Neural progenitor cell (in vitro differentiated cells): Measurements from ENCODE around the gene PLIN5. TPM values are rescaled to one million over a fixed set of nuclear protein-coding genes. Genes with fewer than 3 reads are reported as not detected.

Experiments
- DNase-seq: peaks from one replicate; pipeline ENCODE4 v3.0.0-alpha.2; 2016; ENCODE audit warnings: low spot score
- H2AFZ ChIP-seq: fragments of 200-600 bp; sonication (generic); replicated peaks from 2 replicates; pipeline ENCODE4 v1.6.1; 2016; ENCODE audit warnings: antibody characterized with exemption
- H3F3A ChIP-seq: fragments of 200-600 bp; sonication (generic); 2 replicates; pipeline ENCODE4 v1.6.1; 2016; ENCODE audit warnings: antibody characterized with exemption, low read depth
- H3K27ac ChIP-seq: fragments of 200-600 bp; sonication (generic); 2 replicates; pipeline ENCODE4 v1.5.1; 2016; ENCODE audit warnings: mild to moderate bottlenecking
- H3K27me3 ChIP-seq: fragments of 200-600 bp; sonication (generic); 2 replicates; pipeline ENCODE4 v1.6.1; 2016; ENCODE audit warnings: mild to moderate bottlenecking, moderate library complexity
- H3K36me3 ChIP-seq: fragments of 200-600 bp; sonication (generic); 2 replicates; pipeline ENCODE4 v1.5.1; 2016
- H3K4me1 ChIP-seq: fragments of 200-600 bp; sonication (generic); 2 replicates; pipeline ENCODE4 v1.6.1; 2016; ENCODE audit warnings: mixed run types
- H3K4me2 ChIP-seq: fragments of 200-600 bp; sonication (generic); 2 replicates; pipeline ENCODE4 v1.6.1; 2016
- H3K4me3 ChIP-seq: fragments of 200-600 bp; sonication (generic); 2 replicates; pipeline ENCODE4 v1.5.1; 2016
- H3K79me2 ChIP-seq: fragments of 200-600 bp; sonication (generic); 2 replicates; pipeline ENCODE4 v1.6.1; 2016; ENCODE audit warnings: low read depth
- H3K9ac ChIP-seq: fragments of 200-600 bp; sonication (generic); 2 replicates; pipeline ENCODE4 v1.6.1; 2016
- H3K9me3 ChIP-seq: fragments of 200-600 bp; sonication (generic); 2 replicates; pipeline ENCODE4 v1.5.1; 2016; ENCODE audit warnings: low read depth
- H4K20me1 ChIP-seq: fragments of 200-600 bp; sonication (generic); 2 replicates; pipeline ENCODE4 v1.6.1; 2016; ENCODE audit warnings: low read depth
- H3K27ac Mint-ChIP-seq: 3 replicates; pipeline ENCODE4 v1.8.0; 2021; ENCODE audit warnings: mixed read lengths
- H3K27me3 Mint-ChIP-seq: 2 replicates; pipeline ENCODE4 v1.8.0; 2022; ENCODE audit warnings: low read depth, mild to moderate bottlenecking, inconsistent platforms, moderate library complexity, mixed read lengths; ENCODE audit not compliant: insufficient read depth
- H3K36me3 Mint-ChIP-seq: 3 replicates; pipeline ENCODE4 v1.8.0; 2021; ENCODE audit warnings: mixed read lengths
- H3K4me1 Mint-ChIP-seq: 3 replicates; pipeline ENCODE4 v1.8.0; 2021; ENCODE audit warnings: mixed read lengths
- H3K4me3 Mint-ChIP-seq: 3 replicates; pipeline ENCODE4 v1.8.0; 2021; ENCODE audit warnings: mild to moderate bottlenecking, moderate library complexity, mixed read lengths
- H3K9me3 Mint-ChIP-seq: 3 replicates; pipeline ENCODE4 v1.8.0; 2020; ENCODE audit warnings: mixed read lengths
- EZH2 ChIP-seq: fragments of 200-600 bp; sonication (generic); IDR thresholded peaks from 2 replicates; pipeline ENCODE4 v1.6.1; 2017; ENCODE audit warnings: antibody characterized with exemption, mild to moderate bottlenecking, moderate library complexity
- EZH2phosphoT487 ChIP-seq: fragments of 200-600 bp; sonication (generic); IDR thresholded peaks from 2 replicates; pipeline ENCODE4 v1.6.1; 2017; ENCODE audit warnings: antibody characterized with exemption
- total RNA-seq: library from RNA; depleted of rRNA; stranded (reverse); fragments of >200 nt; gene quantifications from 2 replicates; pipeline ENCODE4 v1.2.3, GENCODE V29; 2015; ENCODE audit warnings: low replicate concordance
- TF ChIP-seq, protein P1 (sequence below): fragments of 200-600 bp; sonication (generic); IDR thresholded peaks from 2 replicates; pipeline ENCODE4 v1.5.1; 2017; ENCODE audit warnings: antibody characterized with exemption, mild to moderate bottlenecking

The PLIN5 gene
- total RNA-seq, 1 donor from 2014 or later = 1.2 TPM

DNA sequence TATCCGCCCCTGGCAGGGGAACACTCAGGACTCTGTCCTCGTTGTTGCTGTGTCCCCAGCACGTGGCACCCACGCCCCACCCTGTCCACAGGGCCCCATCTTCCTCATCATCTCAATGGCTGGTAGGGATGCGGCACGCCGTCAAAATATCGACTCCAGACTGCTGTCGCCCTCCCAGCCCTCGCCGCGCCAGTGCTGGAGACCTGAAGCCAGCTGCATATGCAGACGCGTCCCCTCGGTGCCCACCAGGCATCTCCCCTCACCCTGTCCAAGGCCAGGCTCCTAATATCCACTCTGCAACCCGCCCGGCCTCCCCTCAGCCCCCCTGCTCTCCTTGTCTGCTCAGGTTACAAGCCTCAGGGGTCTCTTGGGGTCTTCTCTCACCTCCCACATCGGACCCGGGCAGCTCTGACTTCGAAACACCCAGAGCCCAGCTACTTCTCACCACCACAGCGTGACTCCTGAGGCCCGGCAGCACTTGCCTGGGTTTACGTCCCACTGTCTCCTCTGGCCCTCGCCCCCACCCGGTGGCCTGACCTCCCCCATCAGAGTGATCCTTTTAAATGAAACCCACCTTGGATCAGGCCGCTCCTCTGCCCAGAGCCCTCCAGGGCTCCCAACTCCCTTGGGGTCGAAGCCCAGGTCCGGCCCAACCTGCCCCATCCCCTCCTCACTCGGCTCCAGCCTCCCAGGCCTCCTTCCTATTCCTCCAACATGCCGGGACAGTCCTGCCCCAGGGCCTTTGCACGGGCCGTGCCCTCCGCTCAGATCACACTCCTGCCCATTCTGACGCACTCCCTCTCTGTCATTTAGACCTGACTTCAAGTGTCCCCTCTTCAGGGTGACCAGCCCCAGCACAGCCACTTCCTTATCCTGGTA, 29.2 kb downstream of the PLIN5 start:
- Histone ChIP-seq H3K79me2 (no peaks in the 10 kb centered on the region), H3K9me3 (no peaks in the 10 kb centered on the region), H4K20me1 (peaks cover 22% of the 10 kb centered on the region), H3K4me1 (peaks cover 11% of the 10 kb centered on the region), H2AFZ (no peak overlapping the region), H3K27ac (no peak overlapping the region), H3K4me2 (no peak overlapping the region), H3K27me3 (no peaks in the 10 kb centered on the region), H3F3A (no peaks in the 10 kb centered on the region), H3K9ac (no peak overlapping the region), H3K4me3 (no peak overlapping the region), H3K36me3 (no peaks in the 10 kb centered on the region)
- Mint-ChIP-seq H3K9me3 (no peaks in the 10 kb centered on the region), H3K4me3 (peak overlapping the region; percentile 30), H3K27me3 (peaks cover 15% of the 10 kb centered on the region), H3K4me1 (no peaks in the 10 kb centered on the region), H3K36me3 (peaks cover 9% of the 10 kb centered on the region), H3K27ac (peak overlapping the region; percentile 50)
- no peak for DNase-seq
- TF ChIP-seq EZH2 = no peak
- TF ChIP-seq, protein P1, sequence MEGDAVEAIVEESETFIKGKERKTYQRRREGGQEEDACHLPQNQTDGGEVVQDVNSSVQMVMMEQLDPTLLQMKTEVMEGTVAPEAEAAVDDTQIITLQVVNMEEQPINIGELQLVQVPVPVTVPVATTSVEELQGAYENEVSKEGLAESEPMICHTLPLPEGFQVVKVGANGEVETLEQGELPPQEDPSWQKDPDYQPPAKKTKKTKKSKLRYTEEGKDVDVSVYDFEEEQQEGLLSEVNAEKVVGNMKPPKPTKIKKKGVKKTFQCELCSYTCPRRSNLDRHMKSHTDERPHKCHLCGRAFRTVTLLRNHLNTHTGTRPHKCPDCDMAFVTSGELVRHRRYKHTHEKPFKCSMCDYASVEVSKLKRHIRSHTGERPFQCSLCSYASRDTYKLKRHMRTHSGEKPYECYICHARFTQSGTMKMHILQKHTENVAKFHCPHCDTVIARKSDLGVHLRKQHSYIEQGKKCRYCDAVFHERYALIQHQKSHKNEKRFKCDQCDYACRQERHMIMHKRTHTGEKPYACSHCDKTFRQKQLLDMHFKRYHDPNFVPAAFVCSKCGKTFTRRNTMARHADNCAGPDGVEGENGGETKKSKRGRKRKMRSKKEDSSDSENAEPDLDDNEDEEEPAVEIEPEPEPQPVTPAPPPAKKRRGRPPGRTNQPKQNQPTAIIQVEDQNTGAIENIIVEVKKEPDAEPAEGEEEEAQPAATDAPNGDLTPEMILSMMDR = no peak
- TF ChIP-seq EZH2phosphoT487 = no peak

DNA sequence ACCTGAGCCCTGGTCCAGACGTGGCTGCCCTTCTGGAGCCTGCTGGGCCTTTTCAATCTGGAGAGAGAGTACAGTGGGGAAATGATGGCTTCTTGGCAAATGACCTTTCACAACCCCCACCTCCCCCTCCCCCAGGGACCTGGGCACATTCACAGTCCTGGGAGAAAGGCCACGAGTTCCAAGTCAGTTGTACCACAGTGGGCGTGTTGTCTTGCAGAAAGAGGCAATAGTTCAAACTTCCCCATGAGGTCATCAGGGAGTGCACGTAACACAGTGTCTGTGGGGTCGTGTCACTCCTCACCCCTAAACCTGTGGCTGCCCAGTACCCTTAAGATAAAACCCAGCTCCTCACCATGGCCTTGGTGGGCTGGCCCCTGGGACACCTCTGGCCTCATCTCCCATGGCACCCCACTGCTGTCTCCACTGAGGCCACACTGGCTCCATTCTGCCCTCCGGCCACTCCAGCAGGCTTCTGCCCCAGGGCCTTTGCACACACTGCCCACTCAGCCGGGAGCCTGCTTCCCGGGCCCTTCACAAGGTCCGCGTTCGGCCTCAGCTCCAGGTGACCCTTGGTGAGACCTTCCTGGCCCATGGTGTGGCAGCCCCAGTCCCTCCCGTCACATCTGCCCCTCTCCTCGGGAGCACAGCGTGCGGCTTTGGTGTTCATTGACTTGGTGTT, 30.0 kb downstream of the PLIN5 start:
- no peak for DNase-seq
- Histone ChIP-seq H3F3A (no peaks in the 10 kb centered on the region), H3K4me2 (no peak overlapping the region), H4K20me1 (peaks cover 22% of the 10 kb centered on the region), H3K4me1 (peaks cover 11% of the 10 kb centered on the region), H3K9ac (no peak overlapping the region), H3K4me3 (no peak overlapping the region), H2AFZ (no peak overlapping the region), H3K27ac (no peak overlapping the region), H3K36me3 (no peaks in the 10 kb centered on the region), H3K9me3 (no peaks in the 10 kb centered on the region), H3K27me3 (no peaks in the 10 kb centered on the region), H3K79me2 (no peaks in the 10 kb centered on the region)
- Mint-ChIP-seq H3K4me3 (no peak overlapping the region), H3K27ac (no peak overlapping the region), H3K27me3 (peaks cover 15% of the 10 kb centered on the region), H3K9me3 (no peaks in the 10 kb centered on the region), H3K36me3 (peaks cover 9% of the 10 kb centered on the region), H3K4me1 (no peaks in the 10 kb centered on the region)
- TF ChIP-seq, protein P1 = no peak
- TF ChIP-seq EZH2phosphoT487 = no peak
- no peak for TF ChIP-seq EZH2

DNA sequence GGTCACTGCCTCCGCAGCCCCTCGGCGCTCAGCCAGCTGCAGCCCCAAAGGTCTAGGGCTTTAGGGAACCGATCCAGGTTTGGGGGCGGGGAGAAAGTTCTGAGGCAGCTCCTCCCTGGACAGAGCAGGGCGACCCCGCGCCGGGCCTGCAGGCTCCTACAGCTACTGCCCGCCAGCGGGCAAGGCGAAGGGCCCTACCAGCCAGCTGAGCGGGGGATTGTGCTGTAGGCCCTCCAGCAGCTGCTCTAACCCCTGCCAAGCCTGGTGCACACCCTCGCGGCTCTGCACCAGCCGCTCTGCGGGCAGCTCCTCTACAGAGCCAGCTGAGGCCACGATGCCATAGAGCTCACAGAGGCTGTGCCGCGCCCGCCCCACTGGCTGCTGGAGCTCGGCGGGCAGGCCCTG, 30.7 kb downstream of the PLIN5 start:
- peaks cover 11% of the 10 kb centered on the region for H3K4me1 ChIP-seq
- H3K27ac Mint-ChIP-seq = no peak overlapping the region
- H3K27me3 ChIP-seq = no peaks in the 10 kb centered on the region
- no peak overlapping the region for H3K4me2 ChIP-seq
- H3K4me3 Mint-ChIP-seq = no peak overlapping the region
- H3K36me3 ChIP-seq = no peaks in the 10 kb centered on the region
- H3K79me2 ChIP-seq = no peaks in the 10 kb centered on the region
- H3K9me3 ChIP-seq = no peaks in the 10 kb centered on the region
- peaks cover 22% of the 10 kb centered on the region for H4K20me1 ChIP-seq
- peaks cover 9% of the 10 kb centered on the region for H3K36me3 Mint-ChIP-seq
- no peak overlapping the region for H3K9ac ChIP-seq
- DNase-seq = no peak
- H3F3A ChIP-seq = no peaks in the 10 kb centered on the region
- no peak overlapping the region for H3K4me3 ChIP-seq
- H3K9me3 Mint-ChIP-seq = no peaks in the 10 kb centered on the region
- H2AFZ ChIP-seq = no peak overlapping the region
- TF ChIP-seq, protein P1 = no peak
- TF ChIP-seq EZH2 = no peak
- no peak for TF ChIP-seq EZH2phosphoT487
- H3K4me1 Mint-ChIP-seq = no peaks in the 10 kb centered on the region
- H3K27ac ChIP-seq = no peak overlapping the region
- H3K27me3 Mint-ChIP-seq = peaks cover 11% of the 10 kb centered on the region
